CD4-positive, alpha-beta T cell (primary cell): ENCODE data around the gene MAGI1. TPM values are rescaled to one million over a fixed set of nuclear protein-coding genes. Genes with fewer than 3 reads are reported as not detected.

ENCODE experiments used
- ATAC-seq: fragments of 200-7000 bp; cut with Tn5 transposase; one replicate; pipeline ENCODE4 v1.10.0; 2022; ENCODE audit warnings: mild to moderate bottlenecking; ENCODE audit not compliant: poor library complexity
- CTCF ChIA-PET: fragments of 350-600 bp; sonication (Branson Sonifier 250); formaldehyde crosslinking; loops from one replicate; lab custom pipeline; 2021; ENCODE audit warnings: antibody characterized with exemption, inconsistent platforms; lab: Charles Lee
- POLR2A ChIA-PET: fragments of 350-600 bp; sonication (Branson Sonifier 250); formaldehyde crosslinking; loops from one replicate; lab custom pipeline; 2021; ENCODE audit warnings: antibody characterized with exemption, inconsistent platforms; lab: Charles Lee
- DNase-seq, 14 experiments: peaks; one replicate each; pipeline ENCODE4 v3.0.0-alpha.2; 2013 to 2020; ENCODE audit warnings: mixed read lengths in 2 of 14
- H3K27ac ChIP-seq, 2 donors: one replicate each; pipeline versions ENCODE4 v1.5.1 to v1.7.0; 2013; ENCODE audit warnings: low read length in 2 of 2, low read depth in 1 of 2, mild to moderate bottlenecking in 1 of 2
- H3K27me3 ChIP-seq, 2 experiments: 1 replicate in 1 of 2; 2 replicates in 1 of 2; pipeline versions ENCODE4 v1.6.1 to v1.7.0; 2013; ENCODE audit warnings: low read length in 2 of 2, control low read depth in 1 of 2, mild to moderate bottlenecking in 1 of 2, moderate library complexity in 1 of 2; ENCODE audit not compliant: insufficient read depth in 2 of 2, control insufficient read depth in 1 of 2
- H3K36me3 ChIP-seq: one replicate; pipeline ENCODE4 v1.6.1; 2013; ENCODE audit warnings: low read length, control low read depth; ENCODE audit not compliant: insufficient read depth
- H3K4me1 ChIP-seq: one replicate; pipeline ENCODE4 v1.6.1; 2013; ENCODE audit warnings: low read length, control low read depth; ENCODE audit not compliant: insufficient read depth
- H3K4me3 ChIP-seq: one replicate; pipeline ENCODE4 v1.5.1; 2013; ENCODE audit warnings: mild to moderate bottlenecking, low read length, moderate library complexity
- H3K9me3 ChIP-seq, 2 experiments: 1 replicate in 1 of 2; 2 replicates in 1 of 2; pipeline versions ENCODE4 v1.6.1 to v1.7.0; 2013; ENCODE audit warnings: low read length in 2 of 2, mild to moderate bottlenecking in 2 of 2, control low read depth in 1 of 2, moderate library complexity in 1 of 2; ENCODE audit not compliant: control insufficient read depth in 1 of 2, insufficient read depth in 1 of 2
- H3K27ac Mint-ChIP-seq: one replicate; pipeline ENCODE4 v1.8.0; 2020; ENCODE audit warnings: mixed read lengths
- H3K27me3 Mint-ChIP-seq: one replicate; pipeline ENCODE4 v1.8.0; 2021; ENCODE audit warnings: mixed read lengths
- H3K36me3 Mint-ChIP-seq: one replicate; pipeline ENCODE4 v1.8.0; 2021; ENCODE audit warnings: low read depth, mixed read lengths
- H3K4me1 Mint-ChIP-seq: one replicate; pipeline ENCODE4 v1.8.0; 2021; ENCODE audit warnings: low read depth, mixed read lengths
- H3K4me3 Mint-ChIP-seq: one replicate; pipeline ENCODE4 v1.8.0; 2020; ENCODE audit warnings: mild to moderate bottlenecking, mixed read lengths
- H3K9me3 Mint-ChIP-seq: one replicate; pipeline ENCODE4 v1.8.0; 2020; ENCODE audit warnings: mixed read lengths
- intact Hi-C, 2 experiments: fragments of 100-400 bp; cut with DNase I in 1 of 2; cut with micrococcal nuclease in 1 of 2; formaldehyde crosslinking; loops; one replicate each; pipeline versions ENCODE4 v1.15.1 to v1.9.0; 2023 to 2025; cut with DNase I, micrococcal nuclease
- total RNA-seq, 174 experiments: library from RNA in 2 of 174; stranded (reverse) in 2 of 174; gene quantifications; one replicate each; pipeline ENCODE4 v1.2.3 and lab custom pipeline; 2021 to 2026
- TF ChIP-seq, protein P1 (sequence below): fragments of 200-600 bp; IDR thresholded peaks from one replicate; pipeline ENCODE4 v1.8.0; 2022; ENCODE audit warnings: antibody characterized with exemption, mild to moderate bottlenecking

MAGI1 gene
- total RNA-seq, 2 experiments from 2014 or later = not detected

GRCh38 chr3:65758876-65759598 lies 279.7 kb downstream of the MAGI1 start:
- POLR2A ChIA-PET = no interaction called here
- intact Hi-C loops = no loop called here
- Histone ChIP-seq H3K36me3 (no peaks in the 10 kb centered on the region), H3K9me3 (no peaks in the 10 kb centered on the region), H3K27me3 (no peaks in the 10 kb centered on the region), H3K4me3 (no peak overlapping the region), H3K27ac (no peak overlapping the region), H3K4me1 (no peaks in the 10 kb centered on the region)
- Mint-ChIP-seq H3K36me3 (no peaks in the 10 kb centered on the region), H3K4me1 (no peaks in the 10 kb centered on the region), H3K27me3 (no peaks in the 10 kb centered on the region), H3K27ac (no peak overlapping the region), H3K9me3 (no peaks in the 10 kb centered on the region), H3K4me3 (no peak overlapping the region)
- TF ChIP-seq, protein P1, sequence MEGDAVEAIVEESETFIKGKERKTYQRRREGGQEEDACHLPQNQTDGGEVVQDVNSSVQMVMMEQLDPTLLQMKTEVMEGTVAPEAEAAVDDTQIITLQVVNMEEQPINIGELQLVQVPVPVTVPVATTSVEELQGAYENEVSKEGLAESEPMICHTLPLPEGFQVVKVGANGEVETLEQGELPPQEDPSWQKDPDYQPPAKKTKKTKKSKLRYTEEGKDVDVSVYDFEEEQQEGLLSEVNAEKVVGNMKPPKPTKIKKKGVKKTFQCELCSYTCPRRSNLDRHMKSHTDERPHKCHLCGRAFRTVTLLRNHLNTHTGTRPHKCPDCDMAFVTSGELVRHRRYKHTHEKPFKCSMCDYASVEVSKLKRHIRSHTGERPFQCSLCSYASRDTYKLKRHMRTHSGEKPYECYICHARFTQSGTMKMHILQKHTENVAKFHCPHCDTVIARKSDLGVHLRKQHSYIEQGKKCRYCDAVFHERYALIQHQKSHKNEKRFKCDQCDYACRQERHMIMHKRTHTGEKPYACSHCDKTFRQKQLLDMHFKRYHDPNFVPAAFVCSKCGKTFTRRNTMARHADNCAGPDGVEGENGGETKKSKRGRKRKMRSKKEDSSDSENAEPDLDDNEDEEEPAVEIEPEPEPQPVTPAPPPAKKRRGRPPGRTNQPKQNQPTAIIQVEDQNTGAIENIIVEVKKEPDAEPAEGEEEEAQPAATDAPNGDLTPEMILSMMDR = no peak
- CTCF ChIA-PET = no interaction called here
- ATAC-seq (no peak), DNase-seq (no peak)

- H3K27ac ChIP-seq = no peak overlapping the region
- ChIA-PET CTCF (no interaction called here), POLR2A (no interaction called here)
- no peak overlapping the region for H3K4me3 Mint-ChIP-seq
- DNase-seq = no peak
- H3K4me1 ChIP-seq = no peaks in the 10 kb centered on the region
- no peaks in the 10 kb centered on the region for H3K36me3 Mint-ChIP-seq
- H3K9me3 ChIP-seq = no peaks in the 10 kb centered on the region
- TF ChIP-seq, protein P1 = no peak
- no peaks in the 10 kb centered on the region for H3K36me3 ChIP-seq
- H3K9me3 Mint-ChIP-seq = no peaks in the 10 kb centered on the region
- H3K27me3 ChIP-seq = no peaks in the 10 kb centered on the region
- H3K4me3 ChIP-seq = no peak overlapping the region
- no peaks in the 10 kb centered on the region for H3K4me1 Mint-ChIP-seq
- ATAC-seq = no peak
- no peak overlapping the region for H3K27ac Mint-ChIP-seq
- no peaks in the 10 kb centered on the region for H3K27me3 Mint-ChIP-seq
- intact Hi-C loops = no loop called here
These were observed 280.3 kb downstream of the MAGI1 start for GRCh38 chr3:65758438-65758837.

DNA sequence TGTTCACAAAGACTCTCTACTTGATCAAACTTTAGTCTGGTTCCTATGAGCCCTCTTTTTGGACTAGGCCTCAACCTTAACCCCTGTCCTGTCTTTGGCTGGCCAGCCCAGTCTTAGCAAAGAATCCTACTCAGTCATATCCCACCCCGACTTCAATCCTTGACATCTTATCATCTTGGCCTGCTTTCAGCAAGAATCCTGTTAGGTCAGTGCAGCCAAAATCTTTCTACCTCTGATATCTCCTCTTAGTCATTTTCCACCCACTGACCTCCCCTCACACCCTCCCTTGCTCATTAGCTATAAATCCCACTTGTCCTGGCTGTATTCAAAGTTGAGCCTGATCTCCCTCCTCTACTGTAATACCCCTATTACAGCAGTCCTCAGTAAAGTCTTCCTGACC lies 286.1 kb downstream of the MAGI1 start:
- ATAC-seq = no peak
- Histone ChIP-seq H3K27ac (no peak overlapping the region), H3K36me3 (no peaks in the 10 kb centered on the region), H3K27me3 (no peaks in the 10 kb centered on the region), H3K9me3 (no peaks in the 10 kb centered on the region), H3K4me1 (no peaks in the 10 kb centered on the region), H3K4me3 (no peak overlapping the region)
- Mint-ChIP-seq H3K4me1 (no peaks in the 10 kb centered on the region), H3K27me3 (no peaks in the 10 kb centered on the region), H3K36me3 (no peaks in the 10 kb centered on the region), H3K4me3 (no peak overlapping the region), H3K27ac (no peak overlapping the region), H3K9me3 (no peaks in the 10 kb centered on the region)
- TF ChIP-seq, protein P1 = no peak
- intact Hi-C loops = no loop called here
- ChIA-PET CTCF (no interaction called here), POLR2A (no interaction called here)
- no peak for DNase-seq
